Measurements from ENCODE around the gene SS18. TPM values are rescaled to one million over a fixed set of nuclear protein-coding genes. Genes with fewer than 3 reads are reported as not detected.

SS18 gene
- total RNA-seq, 1 donor from 2014 or later = 88.9 TPM

DNA sequence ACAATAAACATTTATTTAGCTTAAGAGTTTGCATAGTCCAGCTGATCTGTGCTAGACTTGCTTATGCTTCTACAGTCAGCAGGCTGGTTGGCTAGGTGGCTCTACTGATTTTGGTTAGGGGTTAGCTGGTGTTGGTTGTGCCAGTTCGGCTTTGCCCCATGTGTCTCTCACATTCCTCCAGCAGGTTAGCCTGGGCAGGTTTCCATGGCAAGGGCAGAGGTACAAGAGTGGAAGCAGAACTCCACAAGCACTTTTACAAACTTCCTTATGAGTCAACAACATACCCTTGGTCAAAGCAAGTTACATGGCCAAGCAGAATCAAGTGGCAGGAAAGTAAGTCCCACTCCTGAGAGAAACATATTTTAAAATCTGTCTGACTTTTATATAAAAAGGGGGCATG lies 82.3 kb downstream of the SS18 start:
- Mint-ChIP-seq H3K27me3 (ENCODE audit: unreplicated experiment) (no peaks in the 10 kb centered on the region), H3K4me3 (ENCODE audit: unreplicated experiment) (no peak overlapping the region), H3K36me3 (ENCODE audit: unreplicated experiment) (peaks cover 5% of the 10 kb centered on the region), H3K4me1 (ENCODE audit: low read depth, unreplicated experiment) (no peaks in the 10 kb centered on the region), H3K27ac (ENCODE audit: unreplicated experiment) (no peak overlapping the region), H3K9me3 (ENCODE audit: unreplicated experiment) (no peaks in the 10 kb centered on the region)
- DNase-seq = no peak
- no peak for TF ChIP-seq CTCF (IDR thresholded peaks at IDR 0.05; ENCODE audit: partially characterized antibody, unreplicated experiment)

DNA sequence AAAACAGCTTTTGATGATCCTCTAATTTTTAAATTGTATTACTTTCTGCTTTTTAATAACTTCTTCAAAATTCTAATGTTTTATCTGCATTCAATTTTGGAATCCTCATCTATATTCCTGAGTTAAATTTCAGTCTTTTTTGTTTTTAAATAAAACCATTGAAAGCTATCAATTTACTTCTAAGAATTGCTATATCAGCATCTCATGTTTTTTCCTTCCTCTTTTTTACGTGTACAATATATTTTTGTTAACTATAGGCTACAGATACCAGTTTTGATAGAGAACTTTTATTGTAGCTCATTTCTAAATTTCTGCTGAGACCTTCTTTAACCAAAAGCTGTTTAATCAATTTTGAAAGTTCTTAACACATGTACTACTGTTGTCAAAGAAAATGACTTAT lies 84.5 kb downstream of the SS18 start:
- peaks cover 5% of the 10 kb centered on the region for H3K36me3 Mint-ChIP-seq (ENCODE audit: unreplicated experiment)
- H3K4me3 Mint-ChIP-seq (ENCODE audit: unreplicated experiment) = no peak overlapping the region
- H3K9me3 Mint-ChIP-seq (ENCODE audit: unreplicated experiment) = no peaks in the 10 kb centered on the region

DNA sequence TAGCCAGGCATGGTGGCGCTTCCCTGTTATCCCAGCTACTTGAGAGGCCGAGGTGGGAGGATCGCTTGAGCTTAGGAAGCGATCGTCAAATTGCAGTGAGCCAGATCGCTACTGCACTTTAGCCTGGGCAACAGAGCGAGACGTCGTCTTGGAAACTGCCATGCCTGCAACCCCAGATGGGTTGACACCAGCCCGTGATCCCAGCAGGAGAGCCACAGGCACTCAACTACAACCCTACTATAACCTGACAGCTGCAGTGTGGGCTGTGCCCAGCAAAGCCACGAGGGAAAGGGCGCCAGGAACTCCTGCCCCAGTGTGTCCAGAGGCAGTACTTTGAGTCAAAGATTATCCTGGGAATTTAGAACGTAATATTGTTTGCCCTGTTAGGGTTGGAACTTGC lies 85.6 kb downstream of the SS18 start:
- H3K27me3 Mint-ChIP-seq (ENCODE audit: unreplicated experiment) = no peaks in the 10 kb centered on the region
- no peaks in the 10 kb centered on the region for H3K4me1 Mint-ChIP-seq (ENCODE audit: low read depth, unreplicated experiment)

More for the DNA sequence above, 84.5 kb downstream of the SS18 start:
- no peak for TF ChIP-seq CTCF (IDR thresholded peaks at IDR 0.05; ENCODE audit: partially characterized antibody, unreplicated experiment)
- Mint-ChIP-seq H3K27ac (ENCODE audit: unreplicated experiment) (no peak overlapping the region), H3K4me1 (ENCODE audit: low read depth, unreplicated experiment) (no peaks in the 10 kb centered on the region), H3K27me3 (ENCODE audit: unreplicated experiment) (no peaks in the 10 kb centered on the region)
- no peak for DNase-seq

DNA sequence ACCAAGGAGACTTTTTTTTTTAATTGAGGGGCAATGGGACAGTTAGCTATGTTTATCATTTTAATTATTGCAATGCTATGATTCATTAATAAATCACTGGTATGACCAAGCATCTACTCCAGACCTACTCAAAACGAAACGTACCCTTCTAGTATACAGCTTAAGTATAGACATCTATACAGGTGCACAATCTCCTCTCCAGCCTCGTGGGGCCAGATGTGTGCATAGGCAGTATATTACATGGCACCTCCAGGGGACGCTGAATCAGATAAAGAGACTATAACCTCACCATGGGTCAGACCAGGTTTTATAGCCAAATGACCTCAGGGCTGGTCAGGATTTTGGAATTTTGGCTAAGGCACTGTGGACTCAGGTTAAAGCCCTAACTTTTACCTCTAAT lies 86.6 kb downstream of the SS18 start:
- H3K9me3 Mint-ChIP-seq (ENCODE audit: unreplicated experiment) = no peaks in the 10 kb centered on the region
- no peak for TF ChIP-seq CTCF (IDR thresholded peaks at IDR 0.05; ENCODE audit: partially characterized antibody, unreplicated experiment)
- no peaks in the 10 kb centered on the region for H3K4me1 Mint-ChIP-seq (ENCODE audit: low read depth, unreplicated experiment)
- DNase-seq = no peak
- H3K36me3 Mint-ChIP-seq (ENCODE audit: unreplicated experiment) = peaks cover 5% of the 10 kb centered on the region
- no peak overlapping the region for H3K27ac Mint-ChIP-seq (ENCODE audit: unreplicated experiment)
- H3K27me3 Mint-ChIP-seq (ENCODE audit: unreplicated experiment) = no peaks in the 10 kb centered on the region
- no peak overlapping the region for H3K4me3 Mint-ChIP-seq (ENCODE audit: unreplicated experiment)

More for the DNA sequence above, 85.6 kb downstream of the SS18 start:
- DNase-seq = no peak
- no peaks in the 10 kb centered on the region for H3K9me3 Mint-ChIP-seq (ENCODE audit: unreplicated experiment)
- H3K27ac Mint-ChIP-seq (ENCODE audit: unreplicated experiment) = no peak overlapping the region
- peaks cover 5% of the 10 kb centered on the region for H3K36me3 Mint-ChIP-seq (ENCODE audit: unreplicated experiment)
- H3K4me3 Mint-ChIP-seq (ENCODE audit: unreplicated experiment) = no peak overlapping the region
- no peak for TF ChIP-seq CTCF (IDR thresholded peaks at IDR 0.05; ENCODE audit: partially characterized antibody, unreplicated experiment)

GRCh38 chr18:26003356-26003755 lies 87.1 kb downstream of the SS18 start:
- Mint-ChIP-seq H3K4me1 (ENCODE audit: low read depth, unreplicated experiment) (no peaks in the 10 kb centered on the region), H3K27ac (ENCODE audit: unreplicated experiment) (no peak overlapping the region), H3K36me3 (ENCODE audit: unreplicated experiment) (peaks cover 5% of the 10 kb centered on the region), H3K4me3 (ENCODE audit: unreplicated experiment) (no peak overlapping the region), H3K27me3 (ENCODE audit: unreplicated experiment) (no peaks in the 10 kb centered on the region), H3K9me3 (ENCODE audit: unreplicated experiment) (no peaks in the 10 kb centered on the region)
- no peak for TF ChIP-seq CTCF (IDR thresholded peaks at IDR 0.05; ENCODE audit: partially characterized antibody, unreplicated experiment)
- DNase-seq = no peak
